Parietal lobe (tissue), 1 donor: Measurements from ENCODE around the gene PITX2. TPM values are rescaled to one million over a fixed set of nuclear protein-coding genes. Genes with fewer than 3 reads are reported as not detected.

ENCODE experiments used
- total RNA-seq: library from RNA; depleted of rRNA; stranded (reverse); fragments of >200 nt; gene quantifications from one replicate; pipeline ENCODE4 v1.2.3, GENCODE V29; 2014

The PITX2 gene
- total RNA-seq = not detected

GRCh38 chr4:110622841-110623717 is at the start of gene PITX2:
Gene PITX2, minus strand, starts transcription at chr4:110623077. Its CDS starts 617 bp downstream, at chr4:110622460.

Other genes starting within 250 kb of the PITX2 start
- gene ENPEP, start 146.9 kb downstream of the PITX2 start, total RNA-seq = 1.6 TPM